NCI-H1048 (cell line): ENCODE data around the gene NEGR1.

Source experiments
- DNase-seq: peaks from one replicate; lab custom pipeline; 2025; lab: John Stamatoyannopoulos, UW

NEGR1 gene

DNA sequence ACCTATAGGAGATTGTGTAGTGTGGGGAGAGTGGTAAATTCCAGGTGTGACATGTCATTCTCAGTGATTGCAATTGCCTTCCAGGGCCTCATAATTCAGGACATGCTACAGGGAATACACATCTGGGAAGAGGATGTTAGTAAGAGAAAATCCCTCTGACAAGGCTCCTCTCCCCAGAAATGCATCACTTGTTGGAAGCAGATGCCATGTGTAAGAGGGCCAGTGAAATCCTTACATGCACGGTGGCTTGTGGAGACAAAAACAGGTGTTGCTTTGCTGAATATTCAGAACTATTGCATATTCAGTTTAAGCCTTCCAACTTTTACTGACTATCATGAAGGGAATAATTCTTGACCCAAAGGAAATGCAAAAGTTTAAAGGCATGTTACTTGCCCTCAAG is 503.4 kb downstream of the NEGR1 start:
- DNase-seq: no peak

DNA sequence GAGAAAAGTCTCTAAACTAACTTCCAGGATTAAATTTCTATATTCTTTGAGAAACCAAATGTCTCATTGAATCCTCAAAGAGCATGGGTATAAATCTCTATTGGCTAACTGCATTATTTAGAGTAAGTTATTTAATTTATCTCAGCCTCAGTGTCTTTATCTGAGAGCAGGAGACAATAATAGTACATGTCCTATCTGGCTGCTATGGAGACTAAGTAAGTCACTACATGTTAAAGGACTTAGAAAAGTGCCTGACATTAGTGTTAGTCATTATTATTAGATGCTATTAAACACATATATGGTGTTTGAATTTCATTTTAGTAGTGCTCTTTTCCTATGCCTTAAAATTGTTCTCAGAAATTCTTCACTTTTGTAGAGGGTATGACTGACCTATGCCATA is 505.2 kb downstream of the NEGR1 start:
- no peak for DNase-seq

DNA sequence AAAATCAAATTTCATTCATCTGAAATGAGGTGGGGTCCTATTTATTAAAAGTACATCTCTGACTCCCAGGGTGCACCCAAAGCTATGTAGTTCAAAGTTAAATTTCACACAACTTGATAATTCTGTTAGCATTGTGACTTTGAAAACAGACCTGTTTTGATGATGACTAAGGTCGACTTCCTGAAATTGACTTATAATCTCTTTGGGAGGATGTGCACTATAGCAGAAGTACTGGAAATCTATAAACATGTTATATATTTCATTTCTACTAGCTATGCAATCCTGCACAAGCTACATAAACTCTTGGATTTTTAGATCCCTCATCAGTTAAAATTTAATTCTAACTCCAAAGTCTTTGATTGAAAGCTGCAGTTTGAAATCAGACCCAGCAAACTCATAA is 507.6 kb downstream of the NEGR1 start:
- no peak for DNase-seq

DNA sequence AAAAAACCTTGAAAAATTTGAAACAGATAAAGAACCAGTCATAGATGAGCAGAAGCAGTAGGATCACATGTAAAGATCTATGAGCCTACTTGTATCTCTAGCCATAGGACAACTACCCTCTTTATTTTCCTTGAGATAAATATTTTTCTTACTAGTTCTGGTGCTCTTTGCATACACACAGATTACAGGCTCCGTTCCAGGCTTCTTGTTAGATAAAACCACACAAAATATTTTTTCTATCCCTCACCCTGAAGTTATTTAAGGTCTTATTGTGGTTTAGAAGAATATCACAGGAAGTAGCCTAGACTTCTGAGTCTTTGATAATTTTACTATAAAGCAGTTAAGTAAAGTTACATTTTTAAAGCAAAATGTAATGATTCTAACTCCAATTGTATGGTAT is 512.2 kb downstream of the NEGR1 start:
- DNase-seq: no peak

DNA sequence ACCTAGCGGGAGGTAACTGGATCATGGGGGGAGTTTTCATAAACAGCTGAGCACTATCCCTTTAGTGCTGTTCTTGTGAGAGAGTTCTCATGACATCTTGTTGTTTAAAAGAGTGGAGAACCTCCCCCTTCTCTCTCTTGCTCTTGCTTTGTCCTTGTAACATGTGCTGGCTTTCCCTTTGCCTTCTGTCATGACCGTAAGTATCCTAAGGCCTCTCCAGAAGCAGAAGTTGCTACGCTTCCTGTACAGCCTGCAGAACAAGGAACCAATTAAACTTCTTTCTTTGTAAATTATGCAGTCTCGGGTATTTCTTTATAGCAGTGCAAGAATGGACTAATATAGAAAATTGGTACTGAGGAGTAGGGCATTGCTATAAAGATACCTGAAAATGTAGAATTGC is 515.6 kb downstream of the NEGR1 start:
- DNase-seq: no peak

DNA sequence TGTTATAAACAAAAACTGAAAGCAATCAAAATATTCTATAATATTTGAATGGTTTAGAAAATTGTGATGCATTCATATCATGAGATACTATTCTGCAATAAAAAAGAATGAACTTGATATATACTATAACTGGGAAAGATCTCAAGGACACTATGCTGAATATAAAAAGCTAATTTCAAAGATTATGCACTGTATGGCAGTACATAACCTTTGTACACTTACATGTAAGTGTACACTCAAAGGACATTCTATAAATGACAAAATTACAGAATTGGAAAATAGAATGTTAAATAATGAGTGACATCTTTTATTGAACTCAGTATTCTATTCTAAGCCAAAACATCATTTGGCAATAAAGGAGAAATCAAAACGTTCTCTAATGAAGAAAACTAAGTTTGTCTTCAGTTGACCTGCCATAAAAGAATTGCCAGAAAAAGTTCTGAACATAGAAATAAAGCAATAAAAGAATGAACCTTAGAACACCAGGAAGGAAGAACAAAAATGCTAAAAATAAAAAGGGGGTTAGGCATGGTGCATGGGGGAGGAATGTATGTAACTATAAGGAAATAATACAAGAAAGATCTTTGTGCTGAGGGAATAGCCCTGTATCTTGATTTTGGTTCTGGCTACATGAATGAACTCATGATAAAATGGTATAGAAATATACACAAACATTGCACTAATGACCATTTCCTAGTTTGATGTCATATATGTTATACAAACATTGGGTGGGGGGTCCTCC is 519.7 kb downstream of the NEGR1 start:
- no peak for DNase-seq

DNA sequence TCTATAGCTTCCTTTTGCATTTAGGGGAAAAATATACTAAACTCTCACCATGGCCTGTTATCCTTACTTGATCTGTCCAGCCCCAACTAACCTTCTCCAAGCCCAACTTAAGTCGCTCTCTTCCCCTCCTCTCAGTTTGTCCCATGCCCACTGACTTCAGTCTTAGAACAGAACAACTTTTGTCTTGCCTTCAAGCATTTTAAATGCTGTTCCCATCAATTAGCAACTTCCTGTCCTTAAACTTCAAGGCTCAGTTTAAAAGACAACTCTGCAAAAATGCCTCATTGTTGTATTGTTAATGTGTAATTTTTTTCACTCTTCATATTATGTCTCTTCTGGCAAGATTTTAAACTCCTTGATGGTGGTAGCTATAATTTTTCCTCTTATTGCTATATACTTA is 526.9 kb downstream of the NEGR1 start:
- no peak for DNase-seq

DNA sequence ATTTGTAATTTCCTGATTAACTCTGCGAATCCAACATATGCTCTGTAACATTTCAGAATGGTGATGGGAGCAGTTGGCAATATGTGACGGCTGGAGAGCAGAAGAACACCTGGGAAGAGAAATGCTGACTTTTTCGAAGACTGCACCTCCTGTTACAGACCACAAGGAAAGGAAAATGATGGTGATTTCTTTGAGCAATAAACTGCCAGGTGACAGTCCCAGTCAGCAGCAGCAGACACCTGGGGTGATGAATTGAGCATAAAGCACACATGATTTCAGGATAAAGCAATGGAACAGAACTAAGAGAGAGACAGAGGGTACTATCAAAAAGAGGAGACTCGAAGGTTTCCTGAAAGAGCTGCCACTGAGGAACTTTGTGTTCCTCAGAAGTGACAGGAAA is 528.6 kb downstream of the NEGR1 start:
- no peak for DNase-seq

DNA sequence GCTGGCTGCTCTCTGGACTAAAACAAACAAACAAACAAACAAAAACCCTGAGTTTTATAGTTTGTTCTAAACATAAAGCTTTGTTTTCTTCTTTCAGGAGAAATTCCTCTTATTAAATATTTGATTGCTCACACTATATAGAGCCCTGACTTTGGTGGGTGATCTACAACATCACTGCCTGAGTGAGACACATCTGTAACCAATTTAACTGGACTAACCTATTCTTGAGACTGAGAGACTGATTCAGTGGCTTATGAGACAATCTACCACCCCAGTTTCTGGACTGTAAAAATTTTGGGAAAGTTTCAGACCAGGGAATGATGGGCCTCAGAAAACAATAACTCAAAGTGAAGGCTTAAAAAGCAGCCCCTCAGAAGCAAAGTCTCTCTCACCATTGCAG is 537.0 kb downstream of the NEGR1 start:
- no peak for DNase-seq

DNA sequence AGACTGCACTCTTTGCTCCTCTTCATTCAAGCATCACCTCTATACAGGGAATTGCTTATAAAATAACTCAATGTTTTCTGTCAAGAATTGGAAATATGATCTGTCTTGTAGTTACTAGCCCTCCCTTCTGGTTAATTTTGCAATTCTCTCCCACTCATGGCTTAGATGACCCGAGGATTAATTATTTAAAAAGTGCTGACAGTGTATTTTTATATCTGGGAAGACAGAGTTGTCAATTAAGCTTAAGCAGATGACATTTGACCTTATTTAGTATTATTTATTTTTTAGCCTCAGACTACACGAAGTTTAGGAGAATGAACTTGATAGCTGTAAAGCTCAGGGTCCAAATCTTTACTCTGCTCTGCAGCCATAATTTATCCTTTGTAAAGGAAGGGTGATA is 538.5 kb downstream of the NEGR1 start:
- no peak for DNase-seq

DNA sequence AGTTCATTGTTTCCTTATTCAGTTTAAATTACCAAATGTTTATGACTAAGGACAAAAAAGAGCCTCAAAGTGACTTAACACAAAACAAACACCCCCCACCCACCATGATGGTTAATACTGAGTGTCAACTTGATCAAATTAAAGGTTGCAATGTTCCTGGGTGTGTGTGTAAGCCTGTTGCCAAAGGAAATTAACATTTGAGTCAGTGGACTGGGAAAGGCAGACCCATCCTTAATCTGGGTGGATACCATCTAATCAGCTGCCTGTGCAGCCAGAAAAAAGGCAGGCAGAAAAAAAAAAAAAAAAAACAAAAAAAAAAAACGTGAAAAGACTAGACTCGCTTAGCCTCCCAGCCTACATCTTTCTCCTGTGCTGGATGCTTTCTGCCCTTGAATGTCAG is 543.4 kb downstream of the NEGR1 start:
- DNase-seq: no peak

DNA sequence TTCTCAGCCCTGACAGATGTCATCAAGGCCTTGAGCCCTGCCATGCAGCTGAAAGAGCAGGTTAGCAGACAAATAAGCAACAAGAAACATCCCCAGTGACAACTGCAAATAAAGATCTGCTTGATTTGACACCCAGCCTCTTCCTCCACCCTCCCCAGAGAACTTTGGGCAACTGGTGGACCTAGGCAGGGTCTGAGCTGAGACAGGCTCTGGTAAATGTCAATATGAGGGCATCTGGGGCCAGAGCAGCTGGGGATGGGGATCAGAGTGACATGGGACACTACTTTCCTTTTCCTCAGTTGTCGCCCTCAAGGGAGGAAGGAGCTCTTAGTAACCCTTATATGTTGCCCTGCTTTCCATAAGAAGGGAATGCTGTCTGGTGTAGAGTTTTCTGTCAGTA is 544.1 kb downstream of the NEGR1 start:
- no peak for DNase-seq

DNA sequence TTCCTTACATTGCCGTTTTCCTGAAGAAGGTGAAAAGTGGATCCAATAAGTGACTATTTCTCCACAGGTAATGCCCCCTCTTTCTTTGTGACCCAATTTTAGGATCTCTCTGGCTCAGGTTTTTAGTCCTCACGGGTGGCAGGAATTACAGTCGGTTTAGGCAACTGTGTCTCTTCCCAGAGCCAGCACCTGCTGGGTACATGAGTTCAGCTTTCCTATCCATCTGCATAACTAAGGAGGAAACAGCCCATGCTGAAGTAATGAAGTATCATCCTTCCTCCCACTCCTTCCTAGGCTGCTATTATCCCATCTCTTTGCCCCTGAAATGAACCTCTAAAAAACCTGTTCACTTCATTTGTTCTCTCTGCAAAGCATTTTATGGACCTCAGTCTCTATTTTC is 544.6 kb downstream of the NEGR1 start:
- no peak for DNase-seq

DNA sequence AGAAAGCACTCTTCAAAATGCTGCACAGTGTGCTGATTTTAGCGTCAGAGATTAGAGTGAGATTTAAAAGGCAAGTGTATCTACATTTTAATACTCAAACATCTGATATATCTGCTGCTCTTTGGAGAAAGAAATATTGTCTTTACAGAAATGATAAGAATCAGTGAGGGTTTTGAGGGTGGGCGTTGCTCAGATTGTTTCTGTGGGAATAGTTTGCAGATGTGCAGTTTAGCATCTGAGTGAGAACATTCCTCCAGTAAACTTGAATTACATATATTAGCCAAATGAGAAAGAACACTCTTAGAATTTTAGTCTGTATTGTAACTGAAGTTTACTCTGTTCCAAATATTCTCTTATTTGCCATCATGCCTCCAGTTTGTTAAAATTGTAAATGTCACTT is 549.2 kb downstream of the NEGR1 start:
- no peak for DNase-seq

DNA sequence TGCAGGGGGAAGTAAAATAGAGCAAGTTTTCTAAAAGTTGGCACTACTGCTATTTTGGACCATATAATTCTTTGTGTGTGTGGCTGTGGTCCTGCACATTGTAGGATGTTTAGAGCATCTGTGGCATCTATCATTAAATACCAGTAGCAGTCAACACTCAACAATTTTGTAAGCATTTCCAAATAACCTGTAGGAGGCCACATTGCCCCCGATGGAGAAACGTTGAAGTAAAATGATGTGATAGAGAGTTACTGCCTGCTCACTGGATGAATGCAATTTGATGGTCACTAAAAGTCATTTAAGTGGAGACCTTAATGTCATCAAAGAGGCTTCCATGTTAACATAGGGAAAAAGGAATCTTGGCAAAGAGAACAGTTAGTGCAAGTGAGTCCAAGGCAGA is 560.8 kb downstream of the NEGR1 start:
- DNase-seq: no peak

DNA sequence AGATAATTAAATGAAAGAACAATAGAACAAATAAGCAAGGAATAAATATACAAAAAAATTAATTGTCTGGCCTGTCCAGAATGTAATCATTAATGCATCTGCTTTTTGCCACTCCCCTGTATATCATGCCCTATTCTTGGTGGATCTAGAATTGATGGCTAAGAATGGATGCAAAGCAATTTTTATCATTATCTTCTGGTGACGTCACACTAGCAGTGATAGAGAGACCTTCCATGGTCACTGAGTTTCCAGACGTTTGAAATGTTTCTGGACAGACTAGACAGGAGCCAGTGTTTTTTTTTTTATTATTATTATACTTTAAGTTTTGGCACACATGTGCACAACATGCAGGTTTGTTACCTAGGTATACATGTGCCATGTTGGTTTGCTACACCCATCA is 563.0 kb downstream of the NEGR1 start:
- DNase-seq: no peak

DNA sequence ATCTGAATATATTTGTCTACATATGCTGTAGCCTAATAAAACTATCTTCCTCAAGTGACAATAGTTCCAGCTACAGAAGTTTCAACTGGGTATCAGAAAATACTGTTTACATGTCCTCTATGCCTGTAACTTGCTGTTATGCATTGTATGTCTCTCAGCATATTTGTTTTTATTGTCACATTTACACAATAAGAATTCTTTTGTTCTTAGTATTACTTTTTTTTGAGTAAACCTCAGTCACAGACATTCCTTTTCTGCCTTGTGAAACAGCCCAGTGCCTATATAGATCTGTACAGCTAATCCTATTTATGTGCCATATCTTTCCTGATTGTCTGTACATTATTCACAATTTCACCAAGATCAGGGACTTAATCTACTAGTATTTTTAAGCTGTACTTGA is 565.2 kb downstream of the NEGR1 start:
- no peak for DNase-seq

DNA sequence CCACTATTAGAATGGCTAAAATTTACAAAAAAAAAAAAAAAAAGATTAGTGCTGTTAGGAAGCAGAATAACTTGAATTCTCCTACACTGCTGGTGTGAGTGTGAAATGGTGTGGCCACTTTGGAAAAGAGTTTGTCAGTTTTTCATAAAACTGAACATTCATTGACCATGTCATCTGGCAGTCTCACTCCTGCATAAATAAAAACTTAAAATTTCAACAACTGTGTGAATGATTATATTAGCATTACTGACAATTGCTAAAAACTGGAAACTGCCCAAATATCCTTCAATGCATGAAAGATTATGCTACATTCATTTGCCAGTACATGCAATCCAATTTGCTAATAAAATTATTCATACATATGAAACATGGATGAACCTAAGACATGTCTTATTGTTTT is 570.9 kb downstream of the NEGR1 start:
- DNase-seq: no peak

DNA sequence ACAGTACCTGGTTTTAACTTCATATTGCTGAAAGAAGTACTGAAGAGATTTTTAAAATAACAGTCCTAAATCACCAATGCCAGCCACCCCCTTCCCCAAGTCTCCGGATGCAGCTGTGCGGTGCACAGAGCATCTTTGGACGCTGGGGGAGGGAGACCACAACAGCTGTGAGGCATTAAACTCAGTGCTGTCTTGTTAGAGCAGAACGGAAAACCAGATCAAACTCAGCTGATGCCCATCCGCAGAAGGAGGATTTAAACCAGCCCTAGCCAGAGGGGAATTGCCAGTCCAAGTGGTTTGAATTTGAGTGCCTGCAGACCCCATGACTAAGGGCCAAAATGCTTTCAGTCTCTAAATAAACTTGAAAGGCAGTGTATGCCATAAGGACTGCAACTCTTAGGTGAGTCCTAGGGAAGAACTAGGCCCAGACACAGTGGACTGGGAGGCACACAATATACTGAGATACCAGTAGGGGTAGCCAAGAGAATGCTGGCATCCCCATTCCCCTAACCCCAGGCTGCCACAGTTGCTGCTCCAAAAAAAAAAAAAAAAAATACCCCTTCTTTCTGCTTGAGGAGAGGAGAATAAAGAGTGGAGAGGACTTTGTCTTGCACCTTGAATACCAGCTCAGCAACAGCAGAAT is 576.2 kb downstream of the NEGR1 start:
- no peak for DNase-seq

DNA sequence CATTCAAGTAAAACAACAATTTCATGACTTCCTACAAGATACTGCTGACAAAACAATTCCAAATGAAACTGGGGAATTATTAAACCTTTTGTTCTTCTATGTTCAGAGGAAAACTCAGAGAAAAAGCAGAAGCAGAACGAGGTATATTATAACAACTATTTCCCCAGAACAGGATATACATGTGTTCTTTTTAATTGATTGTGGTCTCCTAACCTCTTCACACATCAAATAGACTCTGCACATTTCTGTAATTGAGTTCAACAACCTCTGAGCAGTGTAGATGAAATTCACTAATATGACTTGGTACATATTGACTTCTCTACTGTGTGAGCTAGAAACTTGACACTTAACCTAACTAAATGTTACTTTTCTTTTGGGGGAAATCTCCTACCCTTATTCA is 584.2 kb downstream of the NEGR1 start:
- DNase-seq: no peak

DNA sequence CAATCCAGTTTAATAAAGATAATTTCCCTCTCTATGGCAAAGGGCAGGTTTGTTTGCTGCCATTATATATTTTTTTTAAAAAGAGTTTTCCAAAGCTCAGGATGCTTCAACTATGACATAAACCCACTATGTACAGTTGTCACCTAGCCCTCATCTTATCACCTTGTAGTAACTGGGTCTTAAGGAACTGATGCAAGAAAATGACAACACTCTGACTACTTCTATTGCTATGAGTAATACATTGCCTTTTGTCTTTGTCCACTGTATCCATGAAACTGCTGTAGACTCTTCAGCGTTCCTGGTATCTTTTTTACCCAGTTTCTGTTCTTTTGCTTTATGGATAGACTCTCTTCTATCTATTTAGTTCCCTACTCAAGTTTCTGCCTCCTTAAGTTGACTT is 586.5 kb downstream of the NEGR1 start:
- no peak for DNase-seq

DNA sequence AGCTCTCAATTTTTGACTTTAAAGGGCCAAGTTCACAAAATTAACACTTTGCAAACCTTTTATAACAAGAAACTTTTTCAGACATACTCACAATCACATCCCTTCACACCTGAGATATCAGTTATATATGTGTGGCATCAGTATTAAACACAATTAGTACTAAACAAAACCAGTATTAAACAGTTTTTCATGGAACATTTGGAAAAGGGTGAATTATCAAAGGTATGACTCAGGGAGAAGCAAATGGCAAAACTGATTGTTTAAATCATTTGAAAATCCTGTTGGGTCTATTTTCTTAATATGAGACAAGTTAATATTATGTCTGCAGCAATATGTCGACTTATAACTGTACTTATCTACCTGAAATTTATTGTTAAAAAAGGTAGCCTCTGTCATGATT is 587.3 kb downstream of the NEGR1 start:
- no peak for DNase-seq

DNA sequence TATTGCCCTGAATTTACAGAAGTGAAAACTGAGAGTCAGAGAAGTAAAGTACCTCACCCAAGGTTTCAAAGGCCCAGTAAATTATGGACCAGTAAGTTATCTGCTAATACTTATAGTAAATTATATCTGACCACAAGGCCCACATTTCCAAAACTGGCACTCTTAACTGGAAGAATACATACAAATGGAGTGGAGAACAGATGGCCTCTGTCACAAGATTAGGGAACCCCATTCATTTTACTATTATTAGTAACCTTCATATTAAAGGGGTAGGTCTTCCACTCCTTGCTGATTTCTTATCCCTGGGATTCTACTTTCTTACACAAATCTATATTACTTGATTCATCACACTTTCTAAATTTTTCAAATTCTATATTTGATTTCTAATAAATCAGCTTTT is 588.8 kb downstream of the NEGR1 start:
- DNase-seq: no peak

DNA sequence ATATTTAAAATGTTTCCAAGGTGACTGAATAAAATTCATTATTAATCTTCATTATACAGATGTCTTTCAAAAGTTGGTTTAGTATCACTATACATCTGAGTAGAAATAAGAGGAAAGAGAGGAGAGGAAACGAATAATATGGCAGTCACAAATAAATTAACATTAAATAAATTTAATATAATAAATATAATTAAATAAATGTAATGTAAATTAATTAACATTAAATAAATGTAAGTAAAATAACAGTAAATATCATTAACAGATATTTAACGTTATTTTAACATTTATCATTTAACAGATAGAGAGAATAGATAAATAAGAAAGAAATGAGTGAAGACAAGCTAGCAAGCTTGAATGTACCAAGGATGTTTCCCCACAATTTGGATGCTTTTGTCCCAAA is 592.7 kb downstream of the NEGR1 start:
- no peak for DNase-seq
